Erythroblast (primary cell): ENCODE data around the gene WWC1.
"Not testable (repeated sequence)": the region's sequence is repeated elsewhere in the genome, so short reads cannot be mapped to it uniquely, and the experiment has no call there.

Experiments
- DNase-seq, 2 experiments: peaks; one replicate each; lab custom pipeline; 2025; lab: John Stamatoyannopoulos, UW
- GATA1 ChIP-seq: IDR thresholded peaks from 2 replicates; pipeline ENCODE4 v1.6.1; 2011; ENCODE audit warnings: low read depth, mild to moderate bottlenecking, control low read depth, low read length, moderate library complexity
- POLR2A ChIP-seq: IDR thresholded peaks from 2 replicates; pipeline ENCODE4 v1.6.1; 2011; ENCODE audit warnings: mild to moderate bottlenecking, low read length

WWC1 gene

DNA sequence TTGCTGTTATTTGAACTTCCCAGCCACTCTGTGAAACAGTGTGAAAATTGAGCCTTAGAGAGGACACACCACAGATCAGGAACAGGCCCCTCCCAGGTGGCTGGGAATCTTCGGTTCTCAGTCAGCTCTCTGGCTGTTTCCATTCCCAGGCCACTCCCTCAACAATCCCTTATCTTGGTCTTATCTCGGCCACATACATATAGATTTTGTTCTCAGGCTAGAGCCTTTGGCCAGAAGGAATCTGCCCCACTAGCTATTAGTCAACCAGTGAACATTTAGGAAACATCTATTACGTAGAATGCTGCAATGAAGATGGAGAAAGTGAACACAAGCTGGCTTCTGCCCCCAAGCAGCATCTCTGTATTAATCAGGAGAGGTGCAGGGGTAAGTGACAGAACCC, 21.0 kb upstream of the WWC1 start:
- no peak for DNase-seq
- TF ChIP-seq POLR2A = no peak
- TF ChIP-seq GATA1 = no peak

DNA sequence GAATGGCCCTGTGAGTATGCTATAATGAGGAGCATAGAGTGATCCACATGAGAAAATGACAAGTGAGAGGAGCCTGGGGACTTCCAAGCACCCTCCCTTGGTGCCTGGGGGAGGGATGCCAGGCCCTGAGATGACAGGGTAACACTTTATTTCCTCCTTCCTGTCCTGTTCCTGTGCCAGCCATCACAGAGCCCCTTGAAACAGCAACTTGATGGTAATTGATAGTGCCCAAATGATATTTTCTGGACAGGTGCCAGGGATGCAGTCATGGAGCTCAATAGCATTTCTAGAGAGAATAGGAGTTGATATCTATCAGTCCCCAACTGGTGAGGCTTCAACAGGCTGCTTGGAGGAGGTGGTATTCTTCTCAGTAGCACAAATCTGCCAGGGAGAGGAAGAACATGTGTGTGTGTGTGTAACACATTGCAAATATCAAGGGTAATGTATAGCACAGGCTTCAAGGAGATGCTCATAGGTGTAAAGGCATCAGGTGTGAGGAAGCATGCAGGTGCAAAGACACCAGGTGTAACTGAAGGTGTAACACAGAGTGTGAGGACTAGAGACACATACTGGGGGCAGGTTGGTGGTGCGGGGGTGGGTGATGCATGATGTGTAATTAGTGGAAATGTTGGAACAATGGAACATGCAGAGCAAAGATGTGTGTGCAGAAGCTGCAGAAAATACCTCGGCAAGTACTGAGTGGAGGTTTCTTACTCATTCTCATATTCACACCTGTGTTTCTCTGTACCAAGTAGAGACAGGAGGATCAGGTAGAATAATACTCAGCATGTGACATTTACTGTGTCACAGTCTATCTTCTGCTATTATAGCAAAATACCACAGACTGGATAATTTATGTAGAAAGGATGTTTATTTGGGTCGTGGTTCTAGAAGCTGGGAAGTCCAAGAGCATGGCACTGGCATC, 18.1 kb upstream of the WWC1 start:
- TF ChIP-seq POLR2A (no peak), GATA1 (no peak)
- no peak for DNase-seq

DNA sequence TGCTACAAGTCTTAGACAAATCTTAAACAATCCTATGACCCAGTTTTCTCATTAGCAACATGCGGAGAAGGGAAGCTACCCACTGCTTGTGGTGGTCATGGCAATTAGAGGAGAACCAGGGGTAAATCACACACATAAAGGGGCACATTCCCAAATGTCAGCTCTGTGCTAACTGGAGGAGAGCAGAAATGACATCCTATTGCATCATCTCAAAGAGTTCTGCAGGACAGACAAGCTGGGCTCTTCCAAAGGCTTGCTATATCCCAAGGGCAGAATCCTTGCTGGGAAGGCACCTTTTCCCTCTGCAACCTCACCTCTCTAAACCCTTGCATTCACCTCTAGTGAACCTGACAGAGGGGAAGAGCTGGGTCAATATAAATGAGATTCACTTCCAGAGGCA, 17.0 kb upstream of the WWC1 start:
- TF ChIP-seq POLR2A (no peak), GATA1 (no peak)
- peak in 1 of 2 experiments; percentile 17 for DNase-seq

DNA sequence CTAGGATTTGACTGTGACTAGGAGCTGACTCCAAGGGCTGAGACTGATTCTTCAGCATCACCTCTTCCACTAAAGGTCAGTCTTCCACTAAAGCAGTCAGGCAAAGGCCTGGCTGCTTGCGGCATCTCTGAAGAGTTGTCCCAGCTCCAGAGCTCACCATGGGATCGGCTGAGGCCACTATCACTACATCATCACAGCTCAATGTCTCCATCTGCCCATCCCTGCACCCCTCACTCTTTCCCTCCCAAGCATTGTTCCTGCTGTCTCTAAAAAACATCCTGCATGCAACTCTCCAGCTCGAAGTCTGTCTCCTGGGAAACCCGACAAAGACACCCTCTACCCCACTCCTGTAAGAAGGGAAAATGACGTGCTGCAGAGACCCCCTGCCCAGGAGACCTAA, 15.5 kb upstream of the WWC1 start:
- TF ChIP-seq GATA1 = no peak
- no peak for TF ChIP-seq POLR2A
- no peak for DNase-seq

DNA sequence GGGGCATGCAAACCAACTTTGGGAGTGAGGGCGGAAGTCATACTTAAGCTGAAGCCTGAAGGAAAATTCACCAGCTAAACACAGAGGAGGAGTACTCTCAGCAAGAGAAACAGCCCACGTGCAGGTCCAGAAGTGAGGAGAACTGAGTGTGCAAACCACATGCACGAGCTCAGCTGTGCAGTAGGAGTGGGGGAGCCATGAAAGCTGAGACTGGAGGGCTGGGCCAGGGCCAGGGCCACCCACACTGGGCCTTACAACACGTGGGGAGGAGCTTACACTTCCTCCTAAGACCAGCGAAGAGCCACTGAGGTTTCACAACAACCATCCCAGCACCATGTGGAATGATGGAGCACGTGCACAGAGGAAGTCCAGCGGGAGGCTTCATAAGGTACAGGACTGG, 9.3 kb upstream of the WWC1 start:
- no peak for TF ChIP-seq POLR2A
- TF ChIP-seq GATA1 = no peak
- no peak for DNase-seq

DNA sequence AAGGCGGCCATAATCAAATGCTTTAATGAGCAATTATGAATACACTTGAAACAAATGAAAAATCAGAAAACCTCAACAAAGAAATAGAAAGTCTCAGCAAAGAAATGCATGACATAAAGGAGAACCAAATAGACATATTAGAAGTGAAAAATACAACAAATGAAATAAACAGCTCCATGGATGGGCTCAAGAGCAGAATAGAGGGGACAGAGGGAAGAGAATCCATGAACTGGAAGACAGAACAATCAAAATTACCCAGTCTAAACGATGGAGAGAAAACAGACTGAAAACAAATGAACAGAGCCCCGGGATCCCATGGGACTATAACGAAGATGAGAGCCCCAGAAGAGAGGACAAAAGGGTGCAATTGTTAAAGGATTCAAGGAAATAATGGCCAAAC, 6.6 kb upstream of the WWC1 start:
- no peak for DNase-seq
- no peak for TF ChIP-seq GATA1
- TF ChIP-seq POLR2A = no peak

DNA sequence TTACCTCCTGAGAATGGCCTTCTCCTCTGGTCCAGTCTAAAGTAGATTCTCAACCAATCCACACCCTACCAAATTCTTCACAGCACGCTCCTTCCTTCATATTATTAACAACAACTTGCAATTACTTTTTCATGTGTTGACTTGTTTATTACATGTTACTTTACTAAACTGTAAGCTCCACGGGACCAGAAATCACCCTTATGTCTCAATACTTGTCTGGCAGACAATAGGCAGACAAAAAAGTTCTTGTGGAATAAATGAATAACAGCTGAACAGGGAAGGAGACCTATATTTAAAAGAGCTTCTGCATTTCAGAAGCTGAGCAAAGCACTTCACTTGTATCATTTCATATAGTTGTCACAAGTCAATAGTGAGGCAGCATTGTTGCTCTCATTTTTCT, 5.7 kb upstream of the WWC1 start:
- TF ChIP-seq GATA1 = no peak
- no peak for TF ChIP-seq POLR2A
- DNase-seq = no peak

DNA sequence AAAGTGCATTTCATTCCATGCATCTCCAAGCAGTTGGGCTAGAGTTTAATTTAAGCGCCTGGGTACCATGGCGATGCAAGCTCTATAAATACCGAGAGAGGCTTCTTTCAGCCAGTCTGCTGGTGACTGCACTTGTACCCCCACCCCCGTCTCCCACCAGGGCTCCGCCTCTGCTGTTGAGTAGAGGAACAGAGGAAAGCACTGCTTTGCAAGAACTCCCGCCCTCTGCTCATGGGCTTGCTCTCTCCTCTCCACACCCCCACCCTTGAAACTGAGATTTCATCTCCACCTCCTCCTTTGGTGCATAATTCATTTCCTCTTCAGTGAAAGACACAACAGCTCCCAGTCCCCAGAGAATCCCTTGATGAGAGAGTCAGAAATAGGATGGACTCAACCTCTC, 5.1 kb upstream of the WWC1 start:
- no peak for TF ChIP-seq POLR2A
- TF ChIP-seq GATA1 = no peak
- DNase-seq = no peak

DNA sequence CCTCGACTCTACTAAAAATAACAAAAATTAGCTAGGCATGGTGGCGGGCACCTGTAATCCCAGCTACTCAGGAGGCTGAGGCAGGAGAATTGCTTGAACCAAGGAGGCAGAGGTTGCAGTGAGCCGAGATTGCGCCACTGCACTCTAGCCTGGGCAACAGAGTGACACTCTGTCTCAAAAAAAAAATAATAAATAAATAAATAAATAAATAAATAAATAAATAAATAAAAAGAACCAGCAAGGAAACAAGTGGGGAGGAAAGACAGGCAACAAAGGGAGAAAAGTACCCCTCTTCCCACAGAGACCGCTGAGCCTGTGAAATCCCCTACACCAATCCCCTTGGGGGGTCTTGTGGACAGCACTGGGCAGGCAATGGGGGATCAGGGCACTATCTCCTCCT, 4.6 kb upstream of the WWC1 start:
- not testable (repeated sequence) for DNase-seq

DNA sequence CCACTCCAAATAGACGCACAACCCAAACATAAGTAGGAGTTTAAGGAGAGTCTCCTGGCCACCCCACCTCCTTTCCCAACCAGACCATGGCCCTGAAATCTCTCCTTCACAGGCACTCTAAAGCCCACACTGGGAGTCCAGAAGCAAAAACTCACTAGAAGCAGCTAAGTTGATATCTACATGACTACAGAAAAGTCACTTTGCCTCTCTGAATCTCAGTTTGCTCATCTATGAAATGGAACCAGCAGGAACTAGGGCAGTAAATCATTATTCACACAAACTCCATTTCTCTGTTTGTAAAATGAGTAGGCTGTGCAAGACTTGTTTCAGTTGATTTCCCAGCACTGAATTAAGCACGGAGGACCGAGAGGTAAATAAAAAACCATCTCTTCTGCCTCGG, 4.1 kb upstream of the WWC1 start:
- DNase-seq = no peak
- TF ChIP-seq POLR2A (no peak), GATA1 (no peak)

DNA sequence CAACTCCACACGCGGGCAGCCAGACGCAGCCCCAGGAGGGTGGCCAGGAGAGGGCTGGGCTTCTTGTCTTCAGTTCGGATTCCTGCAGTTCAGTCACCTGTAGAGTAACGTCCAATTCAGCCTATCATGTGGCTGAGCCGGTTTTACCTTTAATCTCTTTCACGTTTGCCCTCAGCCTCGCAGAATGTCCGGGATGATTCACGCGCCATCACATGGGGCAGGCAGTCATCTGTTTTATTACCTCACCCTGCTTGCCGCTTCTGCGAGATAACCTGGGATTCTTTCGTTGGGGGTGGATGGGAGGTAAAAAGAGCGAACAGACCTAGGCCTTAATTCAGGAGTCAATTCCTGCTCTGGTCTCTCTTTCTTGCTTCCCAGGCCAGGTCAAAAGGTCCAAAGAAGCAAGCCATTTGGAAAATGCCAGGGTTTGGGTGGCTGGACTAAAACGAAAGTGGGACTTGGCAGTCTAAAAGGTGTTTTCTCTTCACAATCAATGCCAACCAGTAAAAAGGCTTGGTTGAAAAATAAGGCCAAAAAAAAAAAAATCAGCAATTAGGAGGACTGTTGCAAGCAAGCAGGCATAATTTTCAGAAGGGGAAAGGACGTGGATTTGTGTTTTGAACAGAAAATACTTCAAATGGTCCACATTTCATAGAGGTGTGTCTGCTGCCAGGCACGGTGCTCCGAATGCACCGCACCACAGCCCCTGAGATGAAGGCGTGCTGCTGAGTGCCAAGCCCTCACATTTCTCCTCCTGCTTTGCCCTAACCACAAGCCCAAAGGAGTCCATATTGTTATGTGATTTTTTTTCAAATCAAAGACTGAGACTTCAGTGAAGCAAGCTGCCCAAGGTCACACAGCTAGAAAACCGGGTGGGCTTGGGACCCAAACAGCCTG, 2.8 kb upstream of the WWC1 start:
- DNase-seq = no peak
- TF ChIP-seq GATA1 (no peak), POLR2A (no peak)

DNA sequence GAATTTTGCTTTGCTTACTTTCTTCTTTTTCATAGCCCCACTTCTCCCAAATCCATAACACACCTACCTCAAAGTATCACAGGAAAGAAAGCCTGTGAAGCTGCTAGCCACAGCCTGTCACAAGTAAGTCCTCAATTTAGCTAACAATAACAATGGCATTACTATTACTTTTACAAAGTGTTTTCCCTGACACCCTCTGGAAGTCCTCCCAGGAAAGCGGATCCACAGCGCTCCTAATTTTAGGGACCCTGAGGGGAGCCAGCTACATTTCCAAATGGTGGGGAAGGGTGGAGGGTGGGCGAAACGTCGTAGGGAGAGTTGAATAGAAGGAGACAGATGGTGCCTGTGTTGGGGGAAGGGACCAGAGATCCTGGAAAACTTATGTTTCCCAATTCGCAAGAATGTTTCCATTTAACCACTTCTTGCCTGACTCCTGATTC, 523 bp upstream of the WWC1 start:
- no peak for TF ChIP-seq POLR2A
- no peak for TF ChIP-seq GATA1
- DNase-seq = no peak

DNA sequence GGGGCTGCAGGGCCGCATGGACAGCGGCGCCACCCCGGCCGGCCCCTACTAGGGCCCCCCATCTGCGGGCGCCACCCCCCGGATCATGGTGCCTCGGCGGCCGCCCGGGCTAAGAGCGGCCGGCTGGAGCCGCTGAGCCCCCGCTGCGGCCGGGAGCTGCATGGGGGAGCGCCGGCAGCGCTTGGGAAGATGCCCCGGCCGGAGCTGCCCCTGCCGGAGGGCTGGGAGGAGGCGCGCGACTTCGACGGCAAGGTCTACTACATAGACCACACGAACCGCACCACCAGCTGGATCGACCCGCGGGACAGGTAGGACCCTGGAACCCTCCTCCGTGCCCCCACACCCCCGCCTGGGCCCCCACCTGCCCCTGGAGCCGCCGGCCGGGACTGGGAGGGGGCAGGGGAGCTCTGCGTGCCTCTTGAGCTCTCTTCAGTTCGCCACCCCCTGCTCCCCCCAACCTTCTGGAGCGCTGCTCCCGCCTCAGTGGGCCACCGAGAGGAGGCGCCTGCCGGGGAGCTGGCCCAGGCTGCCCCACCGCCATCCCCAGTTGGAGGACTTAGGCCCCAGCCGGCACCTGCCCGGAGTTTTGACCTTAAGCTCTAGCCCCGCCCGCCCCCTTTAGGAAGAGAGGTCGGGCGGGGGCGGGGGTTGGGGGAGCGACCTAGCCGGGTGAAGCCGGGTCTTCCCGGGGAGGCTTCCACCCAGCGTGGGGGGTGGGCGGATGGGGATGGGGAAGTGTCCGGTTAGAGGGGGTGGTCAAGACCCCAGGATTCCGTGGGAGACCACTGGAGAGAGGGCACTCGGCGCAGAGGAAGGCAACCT, 730 bp downstream of the WWC1 start:
- TF ChIP-seq GATA1 = no peak
- TF ChIP-seq POLR2A = no peak
- DNase-seq = no peak
